Measurements from ENCODE around the gene PTPN14. TPM values are rescaled to one million over a fixed set of nuclear protein-coding genes. Genes with fewer than 3 reads are reported as not detected.
"Not testable (repeated sequence)": the region's sequence is repeated elsewhere in the genome, so short reads cannot be mapped to it uniquely, and the experiment has no call there.

The PTPN14 gene
- total RNA-seq, 1 experiment from 2014 or later: 88.4 TPM

GRCh38 chr1:214593158-214593557 lies 41.8 kb upstream of the PTPN14 start:
- no peak for ATAC-seq
- H3K27me3 Mint-ChIP-seq (ENCODE audit: low read depth): no peaks in the 10 kb centered on the region
- H3K27ac Mint-ChIP-seq: no peak overlapping the region
- no peaks in the 10 kb centered on the region for H3K36me3 Mint-ChIP-seq
- no peaks in the 10 kb centered on the region for H3K4me1 Mint-ChIP-seq
- ChIA-PET POLR2A (interaction anchor here (0.7 kb wide), 1 partner anchor 302 kb away, joined by 5 read pairs; no protein-coding TSS in a partner anchor), CTCF (interaction anchor here (0.8 to 5.0 kb wide), 6 partner anchors 8 to 264 kb away, joined by 3 to 43 read pairs (median 4); partner anchors contain the start of gene PTPN14)
- TF ChIP-seq SMAD3 (CRISPR knock-in tag; IDR thresholded peaks at IDR 0.05; ENCODE audit: borderline replicate concordance) (no peak), HMGA2 (CRISPR knock-in tag; IDR thresholded peaks at IDR 0.05) (no peak), STAT6 (CRISPR knock-in tag; conservative IDR thresholded peaks at IDR 0.05; ENCODE audit: low read depth) (no peak), ZNF281 (CRISPR knock-in tag; IDR thresholded peaks at IDR 0.05) (no peak), MXD4 (CRISPR knock-in tag; IDR thresholded peaks at IDR 0.05; ENCODE audit: borderline replicate concordance) (no peak), GTF2I (CRISPR knock-in tag; conservative IDR thresholded peaks at IDR 0.05) (no peak), CBFB (CRISPR knock-in tag; IDR thresholded peaks at IDR 0.05; ENCODE audit: low read depth) (no peak), NR1H2 (CRISPR knock-in tag; IDR thresholded peaks at IDR 0.05) (no peak), NFYB (CRISPR knock-in tag; conservative IDR thresholded peaks at IDR 0.05; ENCODE audit: low read depth) (no peak), JAZF1 (CRISPR knock-in tag; IDR thresholded peaks at IDR 0.05) (no peak), MAX (CRISPR knock-in tag; IDR thresholded peaks at IDR 0.05) (no peak), ARID4B (CRISPR knock-in tag; IDR thresholded peaks at IDR 0.05; ENCODE audit: borderline replicate concordance) (no peak), FOXP4 (CRISPR knock-in tag; IDR thresholded peaks at IDR 0.05) (no peak)
- no peak overlapping the region for H3K4me3 Mint-ChIP-seq
- DNase-seq (ENCODE audit: low spot score): no peak
- H3K9me3 Mint-ChIP-seq: peaks cover 4% of the 10 kb centered on the region; the same call in 1 of the 2 replicates

- H3K27me3 Mint-ChIP-seq (ENCODE audit: low read depth); H3K27ac Mint-ChIP-seq; H3K9me3 Mint-ChIP-seq; H3K36me3 Mint-ChIP-seq; ATAC-seq; POLR2A ChIA-PET; DNase-seq (ENCODE audit: low spot score); H3K4me1 Mint-ChIP-seq; H3K4me3 Mint-ChIP-seq: not testable (repeated sequence)
- CTCF ChIA-PET: interaction anchor here (1.0 to 5.0 kb wide), 3 partner anchors 10 to 263 kb away, joined by 3 to 43 read pairs (median 5); no protein-coding TSS in a partner anchor
Measured at GRCh38 chr1:214591918-214592317, 40.5 kb upstream of the PTPN14 start.
